HL-60/S4 treated with phorbol 12-myristate 13-acetate at 8.2 ng/mL for 4 days and 3 days (cell line): Measurements from ENCODE around the gene KIF21A.

Source experiments
- in situ Hi-C: fragments of 300-500 bp; cut with MboI; formaldehyde crosslinking; loops from 2 replicates; pipeline ENCODE4 v1.15.0; 2022; ENCODE audit warnings: low sequenced_read_pairs

KIF21A gene

DNA sequence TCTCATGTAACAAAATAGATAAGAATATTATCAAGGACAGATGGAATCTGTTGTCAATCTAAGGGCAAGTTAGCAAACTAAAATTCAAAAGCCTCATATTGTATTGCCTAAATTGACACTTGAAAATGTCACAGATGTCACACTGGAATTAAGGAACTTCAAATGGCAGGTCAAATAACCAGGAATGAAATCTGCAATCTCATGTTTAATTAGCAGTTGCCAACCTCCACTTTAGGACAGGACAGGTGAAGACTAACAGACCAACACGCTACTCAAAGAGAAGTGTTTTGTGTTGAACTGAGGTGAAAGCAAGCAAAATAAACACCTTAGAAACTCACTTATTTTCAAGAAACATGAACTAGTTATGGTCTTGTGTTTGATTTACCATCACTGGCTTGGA is 11.1 kb downstream of the KIF21A start:
- in situ Hi-C loops: no loop called here

DNA sequence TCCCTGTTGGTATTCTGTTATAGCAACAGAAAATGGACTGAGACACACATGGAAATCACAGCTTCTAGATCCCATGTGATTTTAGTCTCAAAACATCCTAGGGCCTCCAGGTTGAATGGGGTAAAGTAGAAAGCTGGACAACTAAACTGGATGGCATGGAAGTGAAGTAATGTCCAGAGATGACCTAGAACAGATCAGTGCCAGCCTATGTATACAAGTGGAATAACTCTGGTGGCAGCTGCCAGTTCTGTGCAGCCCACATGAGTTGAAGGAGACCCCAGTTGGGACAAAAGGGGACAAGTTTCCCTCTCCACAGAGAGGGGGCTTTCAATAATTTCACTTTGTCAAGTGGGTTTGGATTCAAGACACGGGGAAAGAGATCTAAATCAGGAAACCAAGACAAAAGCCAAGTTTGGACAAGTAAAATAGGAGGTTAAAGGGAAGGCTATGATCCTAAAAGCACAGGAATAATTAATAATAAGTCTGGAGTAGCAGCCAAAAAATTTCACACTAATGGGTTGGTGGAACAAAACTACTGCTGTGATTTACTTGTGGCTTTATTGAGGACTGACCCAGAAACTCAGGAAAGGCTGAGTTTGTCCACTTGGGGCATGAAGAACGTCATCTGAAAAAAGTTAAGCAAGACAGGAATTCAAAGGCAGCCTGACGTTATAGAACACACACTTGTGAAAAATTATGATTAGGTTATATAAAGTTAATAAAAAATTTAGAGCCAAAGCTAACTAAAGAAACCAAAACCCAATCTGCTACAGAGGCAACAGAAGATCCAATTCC is 11.7 kb downstream of the KIF21A start:
- in situ Hi-C loops: no loop called here

DNA sequence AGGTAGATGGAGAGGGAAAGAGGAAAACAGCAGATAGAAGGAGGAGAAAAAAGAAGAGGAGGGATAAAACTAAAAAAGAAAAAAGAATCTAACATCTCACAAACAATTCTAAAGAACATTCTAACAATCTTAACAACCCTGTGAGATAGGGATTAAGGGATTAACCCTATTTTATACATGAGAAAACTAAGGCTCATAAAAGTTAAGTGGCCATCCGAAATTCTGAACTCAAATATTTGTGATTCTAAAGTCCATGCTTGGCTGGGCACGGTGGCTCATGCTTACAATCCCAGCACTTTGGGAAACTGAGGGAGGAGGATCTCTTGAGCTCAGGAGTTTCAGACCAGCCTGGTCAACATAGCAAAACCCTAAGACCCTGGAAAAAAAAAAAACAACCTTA is 13.1 kb downstream of the KIF21A start:
- in situ Hi-C loops: no loop called here

GRCh38 chr12:39427360-39427808 is 15.5 kb downstream of the KIF21A start:
- in situ Hi-C loops: no loop called here

- in situ Hi-C loops: no loop called here
Measured at GRCh38 chr12:39426636-39427240, 16.2 kb downstream of the KIF21A start.

DNA sequence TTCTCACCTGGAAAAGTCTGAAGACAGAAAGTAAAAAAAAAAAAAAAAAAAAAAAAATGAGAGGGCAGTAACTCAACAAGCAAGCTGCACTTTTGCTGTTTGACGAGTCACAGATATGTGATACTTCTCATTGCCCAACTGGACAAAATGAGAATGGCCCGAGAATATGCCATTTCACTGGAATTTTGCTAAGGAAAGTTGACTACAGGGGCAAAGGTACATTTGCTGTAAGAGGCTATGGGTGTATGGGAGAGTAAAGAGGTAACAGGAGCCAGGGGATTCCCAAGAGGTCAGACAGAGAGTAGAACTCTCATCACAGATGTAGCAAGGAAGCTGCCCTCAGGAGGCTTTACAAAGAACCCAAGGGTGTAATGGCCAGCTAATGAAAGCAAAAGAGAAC is 22.9 kb downstream of the KIF21A start:
- in situ Hi-C loops: no loop called here

DNA sequence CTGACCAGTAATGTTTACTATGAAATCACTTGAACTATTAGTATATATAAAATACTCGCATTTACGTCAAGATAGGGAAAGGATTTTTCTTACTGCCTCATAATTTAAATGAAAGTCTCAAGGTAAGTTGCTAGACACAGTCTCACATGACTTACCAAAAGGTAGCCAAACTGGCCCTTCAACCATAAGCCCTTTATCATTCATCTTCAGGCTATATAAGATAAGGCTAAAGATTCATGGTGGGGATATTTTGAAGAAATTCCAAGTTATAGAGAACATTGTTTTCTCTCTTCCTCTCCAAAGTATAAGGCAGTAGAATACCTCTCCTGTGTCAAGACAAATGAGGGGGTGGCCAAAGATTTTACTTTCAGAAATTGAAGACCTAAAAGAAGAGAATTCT is 23.4 kb downstream of the KIF21A start:
- in situ Hi-C loops: no loop called here

DNA sequence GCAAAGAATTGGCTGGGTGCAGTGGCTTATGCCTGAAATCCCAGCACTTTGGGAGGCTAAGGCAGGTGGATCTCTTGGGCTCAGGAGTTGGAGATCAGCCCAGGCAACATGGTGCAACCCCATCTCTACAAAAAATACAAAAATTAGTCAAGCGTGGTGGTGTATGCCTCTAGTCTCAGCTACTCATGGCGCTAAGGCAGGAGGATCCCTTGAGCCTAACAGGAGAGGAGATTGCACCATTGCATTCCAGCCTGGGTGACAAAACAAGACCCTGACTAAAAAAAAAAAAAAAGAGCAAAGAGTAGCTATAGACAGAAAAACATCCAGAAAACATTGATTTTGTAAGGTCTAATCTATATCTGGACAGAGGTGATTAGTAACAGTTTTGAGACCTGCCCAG is 25.0 kb downstream of the KIF21A start:
- in situ Hi-C loops: no loop called here

GRCh38 chr12:39413836-39414771 is 28.8 kb downstream of the KIF21A start:
- in situ Hi-C loops: no loop called here

DNA sequence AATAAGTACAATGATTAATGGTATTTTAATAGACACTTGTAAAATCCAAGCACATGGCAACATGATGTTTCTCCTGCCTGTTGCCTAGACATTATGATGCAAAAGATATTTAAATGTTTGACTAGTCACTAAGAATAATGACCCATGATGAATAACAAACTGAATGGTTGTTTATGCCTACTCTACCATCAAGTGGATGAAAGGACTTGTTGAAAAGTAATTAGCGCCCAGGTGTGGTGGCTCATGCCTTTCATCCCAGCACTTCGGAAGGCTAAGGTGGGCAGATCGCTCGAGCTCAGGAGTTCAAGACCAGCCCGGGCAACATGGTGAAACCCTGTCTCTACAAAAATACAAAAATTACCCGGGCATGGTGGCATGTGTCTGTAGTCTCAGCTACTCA is 30.7 kb downstream of the KIF21A start:
- in situ Hi-C loops: no loop called here

GRCh38 chr12:39406262-39406661 is 36.7 kb downstream of the KIF21A start:
- in situ Hi-C loops: no loop called here

DNA sequence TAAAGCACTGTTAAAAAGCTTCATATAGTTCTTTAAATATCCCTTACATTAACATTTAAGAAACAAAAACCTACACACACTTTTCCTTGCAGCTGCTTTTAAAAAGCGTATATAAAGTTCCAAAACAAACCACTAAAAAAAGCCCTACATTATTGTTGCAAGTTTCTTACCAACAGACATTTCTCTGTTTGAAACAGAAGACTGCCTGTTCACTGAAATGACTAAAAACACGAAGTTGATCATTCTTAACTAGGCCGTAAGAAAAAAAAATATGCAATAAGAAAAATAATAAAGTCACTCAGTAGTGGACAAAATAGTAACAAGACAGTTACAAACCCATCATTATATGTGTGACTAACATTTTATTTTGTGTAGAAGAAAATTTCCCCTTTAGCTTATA is 37.3 kb downstream of the KIF21A start:
- in situ Hi-C loops: no loop called here

- in situ Hi-C loops: no loop called here
Measured at GRCh38 chr12:39404000-39404399, 38.9 kb downstream of the KIF21A start.

DNA sequence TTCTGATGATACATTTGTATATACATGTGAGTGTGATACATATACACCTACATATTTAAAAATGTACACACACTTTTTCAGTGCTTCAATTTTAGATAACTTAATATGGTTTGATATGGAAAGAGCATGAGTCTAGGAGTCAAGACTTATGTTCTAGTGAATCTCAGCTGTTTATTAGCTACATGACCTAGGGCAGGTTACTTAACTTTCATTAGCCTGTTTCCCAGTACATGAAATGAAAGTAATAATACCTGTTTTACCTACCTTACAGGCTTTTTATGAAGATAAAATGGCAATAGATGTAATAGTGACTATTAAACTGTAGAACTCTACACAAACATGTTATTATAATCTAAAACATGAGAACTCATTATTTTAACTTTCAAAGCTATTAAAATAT is 39.5 kb downstream of the KIF21A start:
- in situ Hi-C loops: no loop called here

DNA sequence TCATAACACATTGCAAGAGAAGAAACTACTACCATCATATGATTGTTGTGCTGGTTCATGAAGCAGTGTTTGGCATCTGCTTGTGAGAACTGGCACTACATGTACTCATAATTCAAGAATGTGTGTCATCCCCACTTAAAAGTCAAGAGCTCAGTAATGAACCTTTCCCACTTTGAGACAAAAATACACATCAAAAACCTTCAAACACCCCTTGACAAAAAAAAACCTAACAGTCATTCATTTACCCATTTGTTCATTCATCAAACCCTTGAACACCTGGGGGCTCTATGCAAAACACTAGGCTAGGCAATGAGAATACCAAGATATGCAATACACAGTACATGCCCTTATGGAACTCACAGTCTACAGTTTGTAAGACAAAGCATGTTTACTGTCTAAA is 40.0 kb downstream of the KIF21A start:
- in situ Hi-C loops: no loop called here

DNA sequence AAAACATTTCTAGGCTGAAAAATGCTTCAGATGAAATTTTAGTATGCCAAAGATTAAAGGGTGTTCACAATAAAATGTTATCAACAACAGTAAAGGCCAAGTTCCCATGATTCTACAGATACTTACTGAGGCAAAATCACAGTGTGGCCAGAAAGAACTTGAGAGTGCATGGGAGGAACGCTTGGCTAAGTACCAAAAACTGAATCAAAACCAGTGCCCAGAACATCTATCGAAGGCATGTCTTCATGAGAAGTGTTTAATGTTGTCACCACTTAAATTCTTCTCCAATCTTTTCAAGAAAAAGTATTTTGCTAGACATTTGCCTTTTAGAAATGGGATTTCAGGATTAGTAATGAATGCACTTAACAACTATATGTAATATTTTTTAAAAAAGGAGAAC is 41.5 kb downstream of the KIF21A start:
- in situ Hi-C loops: no loop called here

DNA sequence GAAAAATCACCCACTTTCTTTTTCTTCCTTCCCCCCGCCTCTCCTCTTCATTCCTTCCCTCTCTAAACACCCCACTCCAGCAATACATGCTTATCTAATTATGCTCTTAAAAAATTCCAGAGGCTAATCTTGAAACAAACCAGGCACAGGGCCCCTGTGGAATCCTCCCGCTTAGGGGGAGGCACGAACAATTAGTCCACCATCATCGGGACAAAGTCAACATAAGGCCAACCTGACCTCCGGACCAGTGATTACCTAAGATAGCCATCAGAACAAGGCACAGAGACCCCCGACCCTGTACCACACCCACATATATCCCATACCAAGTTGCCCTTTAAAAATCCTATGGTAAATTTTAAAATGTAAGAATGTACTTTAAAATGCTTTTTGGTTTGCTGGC is 47.1 kb downstream of the KIF21A start:
- in situ Hi-C loops: no loop called here

DNA sequence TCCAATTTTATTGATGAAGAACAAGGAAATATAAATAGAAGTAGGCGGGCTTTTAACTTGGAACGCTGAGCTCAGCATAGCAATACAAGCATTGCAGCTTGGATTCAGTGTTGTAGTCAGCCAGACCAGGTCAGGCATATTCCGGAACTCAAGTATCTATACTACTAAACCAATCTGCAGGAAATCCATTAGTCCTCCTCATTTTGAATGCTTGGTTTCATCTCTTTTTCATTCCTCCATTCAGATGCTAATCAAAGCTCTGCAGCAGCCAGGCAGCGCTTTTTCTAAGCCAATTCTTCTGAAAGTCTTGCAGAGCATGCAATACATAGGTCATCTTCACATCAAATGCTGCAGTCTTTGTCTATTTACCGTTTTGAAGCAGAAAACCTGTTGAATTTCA is 49.0 kb downstream of the KIF21A start:
- in situ Hi-C loops: no loop called here

- in situ Hi-C loops: no loop called here
Measured at GRCh38 chr12:39393179-39393578, 49.7 kb downstream of the KIF21A start.

DNA sequence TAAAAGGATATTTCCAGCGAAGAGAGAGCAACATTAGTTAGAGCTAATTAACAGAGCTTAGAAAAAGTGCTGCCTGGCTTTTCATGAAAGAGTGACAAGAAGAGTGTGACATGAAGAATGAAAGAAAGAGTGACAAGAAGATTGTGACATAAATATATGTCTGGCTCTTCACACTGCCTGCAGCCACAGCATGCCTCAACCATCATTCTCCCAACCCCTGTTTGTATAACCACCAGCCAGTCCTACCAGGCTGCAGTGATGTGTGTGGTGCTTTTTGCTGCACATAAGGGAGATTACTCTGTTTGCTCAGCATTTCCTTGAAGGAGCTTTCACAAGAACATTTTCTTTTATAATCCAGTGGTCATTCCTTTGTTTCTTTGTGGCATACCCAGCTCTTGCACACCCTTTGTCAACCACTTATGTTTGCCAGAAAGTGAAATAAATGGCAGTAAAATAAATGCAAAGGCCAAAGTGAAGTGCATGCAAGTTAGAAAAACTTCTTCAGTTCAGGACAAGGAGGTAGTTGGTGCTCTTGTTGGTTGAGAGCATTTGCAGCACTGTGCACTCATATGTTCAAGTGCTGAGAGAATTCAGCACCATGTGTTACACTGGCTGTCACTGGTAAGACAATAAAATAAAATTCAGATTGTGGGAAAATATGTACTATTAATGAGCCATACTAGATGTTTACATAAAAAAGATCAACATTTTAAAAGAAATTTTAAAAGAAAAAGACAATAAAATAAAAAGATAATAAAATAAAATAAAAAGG is 50.6 kb downstream of the KIF21A start:
- in situ Hi-C loops: no loop called here

DNA sequence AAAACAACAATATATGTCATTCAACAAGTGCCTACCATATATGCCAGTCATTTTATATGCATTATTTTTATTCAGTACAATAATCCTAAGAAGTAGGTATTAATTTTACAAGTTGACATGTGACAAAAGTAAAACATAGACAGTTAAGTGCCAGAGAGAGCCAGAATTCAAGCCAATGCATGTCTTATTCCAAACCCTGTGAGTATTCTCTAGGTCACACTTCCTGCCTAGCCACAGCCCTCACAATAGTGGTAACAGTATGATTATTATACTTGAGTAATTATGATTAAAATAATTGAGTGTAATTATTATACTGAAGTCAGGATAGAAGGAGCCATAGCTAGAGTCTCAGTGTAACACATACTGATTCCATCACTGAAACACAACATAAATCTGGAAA is 52.2 kb downstream of the KIF21A start:
- in situ Hi-C loops: no loop called here
